Adipocyte (in vitro differentiated cells): ENCODE results near the gene AMBP.

ENCODE experiments used
- DNase-seq: peaks from one replicate; pipeline ENCODE4 v3.0.0-alpha.2; 2015; ENCODE audit warnings: low read depth
- H3K27me3 ChIP-seq: replicated peaks from 2 replicates; pipeline ENCODE4 v1.7.0; 2013; ENCODE audit warnings: mild to moderate bottlenecking, low read length, moderate library complexity; ENCODE audit not compliant: control insufficient read depth, insufficient read depth
- H3K36me3 ChIP-seq: 2 replicates; pipeline ENCODE4 v1.7.0; 2013; ENCODE audit warnings: low read length, mild to moderate bottlenecking, moderate library complexity; ENCODE audit not compliant: control insufficient read depth, insufficient read depth, severe bottlenecking
- H3K4me1 ChIP-seq: 2 replicates; pipeline ENCODE4 v1.7.0; 2013; ENCODE audit warnings: mild to moderate bottlenecking, low read length, moderate library complexity; ENCODE audit not compliant: control insufficient read depth, insufficient read depth
- H3K4me3 ChIP-seq: 2 replicates; pipeline ENCODE4 v1.7.0; 2013; ENCODE audit warnings: mild to moderate bottlenecking, low read length, moderate library complexity
- H3K9ac ChIP-seq: 2 replicates; pipeline ENCODE4 v1.7.0; 2013; ENCODE audit warnings: mild to moderate bottlenecking, low read length, moderate library complexity
- H3K9me3 ChIP-seq: 2 replicates; pipeline ENCODE4 v1.7.0; 2013; ENCODE audit warnings: mild to moderate bottlenecking, low read length, moderate library complexity; ENCODE audit not compliant: control insufficient read depth

AMBP gene

DNA sequence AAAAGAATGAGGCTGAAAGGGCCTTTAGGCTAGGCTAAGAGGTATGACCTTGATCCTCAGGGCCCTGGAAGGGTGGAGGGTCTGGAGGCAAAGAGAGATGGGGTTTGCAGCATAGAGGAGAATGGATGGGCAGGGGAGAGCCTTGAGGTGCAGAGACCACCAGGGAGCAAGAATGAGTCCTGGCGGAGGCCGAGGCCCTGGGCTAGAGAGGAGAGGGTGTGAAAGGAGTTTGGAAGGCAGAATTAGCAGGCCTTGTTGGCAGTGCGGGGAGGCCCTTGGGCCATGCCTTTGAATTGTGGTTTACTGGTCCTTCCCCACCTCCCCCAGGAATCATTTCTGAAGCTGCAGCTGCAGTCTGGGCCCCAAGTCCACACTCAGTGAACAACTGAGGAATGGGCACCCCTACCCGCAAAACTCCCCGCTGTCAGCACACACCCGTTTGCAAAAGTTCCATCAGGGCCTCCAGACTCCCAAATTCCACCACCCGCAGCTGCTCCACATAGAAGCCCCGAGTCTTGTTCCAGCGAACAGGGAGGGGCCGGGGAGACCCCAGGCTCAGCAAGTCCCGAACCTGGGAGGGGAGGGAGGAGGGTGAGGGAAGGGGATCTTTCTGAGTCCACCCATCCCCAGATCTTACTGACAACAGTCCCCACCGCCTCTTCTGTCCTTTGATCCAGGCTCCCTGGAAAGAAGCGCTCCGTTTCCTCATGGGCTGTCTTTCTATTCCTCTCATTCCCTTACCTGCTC lies 18.9 kb upstream of the AMBP start:
- H3K9ac ChIP-seq = no peak overlapping the region
- peaks cover 13% of the 10 kb centered on the region for H3K9me3 ChIP-seq
- no peaks in the 10 kb centered on the region for H3K36me3 ChIP-seq
- DNase-seq = no peak
- no peak overlapping the region for H3K4me3 ChIP-seq
- no peaks in the 10 kb centered on the region for H3K4me1 ChIP-seq
- H3K27me3 ChIP-seq = peaks cover 24% of the 10 kb centered on the region

DNA sequence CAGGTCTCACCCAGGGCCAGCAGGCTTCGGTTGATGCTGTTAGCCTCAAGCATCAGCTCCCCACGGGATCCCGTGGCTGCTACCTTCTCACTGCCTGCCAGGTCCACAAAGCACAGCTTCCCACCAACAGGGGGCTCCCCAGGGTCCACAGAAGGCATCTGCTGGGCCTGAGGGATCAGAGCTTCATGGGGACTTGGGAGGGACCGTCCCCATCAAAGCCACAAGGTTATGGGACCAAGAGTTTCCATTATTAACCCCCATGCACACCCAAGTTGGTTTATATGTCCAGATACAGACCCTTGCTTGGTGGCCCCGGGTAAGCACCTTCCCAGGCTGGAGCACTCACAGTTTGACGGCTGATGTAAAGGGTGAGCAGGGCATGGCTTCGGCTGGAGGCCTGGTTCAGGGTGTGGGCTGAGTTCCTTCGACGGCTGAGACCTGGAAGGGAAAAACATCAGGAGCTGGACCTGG lies 18.0 kb upstream of the AMBP start:
- H3K9ac ChIP-seq = no peak overlapping the region
- peaks cover 4% of the 10 kb centered on the region for H3K9me3 ChIP-seq
- no peaks in the 10 kb centered on the region for H3K4me1 ChIP-seq
- H3K27me3 ChIP-seq = peaks cover 24% of the 10 kb centered on the region
- H3K36me3 ChIP-seq = no peaks in the 10 kb centered on the region
- no peak overlapping the region for H3K4me3 ChIP-seq
- DNase-seq = no peak

DNA sequence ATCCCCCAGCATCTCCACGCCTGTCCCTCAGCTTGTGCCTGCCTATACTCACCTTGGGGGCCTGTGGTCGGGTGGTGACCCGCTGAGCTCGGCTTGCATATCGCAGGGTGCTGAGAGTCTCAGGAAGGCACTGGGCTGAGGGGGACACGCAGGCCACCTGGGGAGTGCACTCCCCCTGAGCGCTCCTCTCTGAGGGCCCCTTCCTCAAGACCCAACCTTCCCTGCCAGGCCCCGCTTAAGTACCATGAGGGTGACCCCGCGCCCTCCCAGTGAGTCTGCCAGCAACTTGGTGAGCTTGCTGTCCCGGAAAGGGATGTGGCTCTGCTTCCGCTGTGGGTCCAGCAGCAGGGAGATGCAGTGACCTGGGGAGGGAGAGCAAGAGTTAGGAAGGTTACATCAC lies 16.9 kb upstream of the AMBP start:
- no peak for DNase-seq

DNA sequence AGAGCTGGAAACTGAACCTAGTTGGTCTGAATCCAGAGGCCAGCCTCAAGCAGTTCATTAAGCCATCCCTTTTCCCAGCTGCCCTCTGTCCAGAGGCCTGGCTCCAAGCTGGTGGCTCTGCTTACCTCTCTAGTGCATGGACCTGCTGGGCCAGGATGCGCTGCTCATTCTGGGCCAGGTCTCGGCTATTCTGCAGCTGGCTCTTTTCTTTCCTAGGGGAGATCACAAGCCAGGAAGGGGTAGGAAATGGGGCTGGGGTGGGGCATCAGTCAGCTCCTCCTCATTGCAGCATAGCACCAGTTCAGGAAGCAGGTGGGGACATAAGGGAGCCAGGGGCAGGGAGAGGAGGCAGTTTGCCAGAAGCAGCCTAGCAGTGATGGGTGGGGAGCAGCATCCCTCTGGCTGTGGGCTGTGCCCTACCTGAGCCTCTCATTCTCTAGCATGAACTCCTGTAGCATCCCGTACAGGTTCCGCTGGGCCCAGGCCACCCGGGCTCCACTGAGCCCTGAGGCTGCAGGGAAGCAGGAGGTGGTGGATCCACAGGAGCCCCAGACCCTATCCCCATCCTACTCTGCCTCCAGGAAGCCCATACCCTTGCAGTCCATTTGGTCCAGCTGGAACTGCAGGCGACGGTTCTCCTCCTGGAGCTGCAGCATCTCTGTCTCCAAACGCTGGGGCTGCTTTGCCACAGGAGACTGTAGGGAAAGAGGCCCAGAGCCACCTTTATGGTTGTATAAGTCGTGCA lies 15.8 kb upstream of the AMBP start:
- no peaks in the 10 kb centered on the region for H3K4me1 ChIP-seq
- no peak for DNase-seq
- H3K9me3 ChIP-seq = no peaks in the 10 kb centered on the region
- H3K27me3 ChIP-seq = peaks cover 35% of the 10 kb centered on the region
- no peak overlapping the region for H3K4me3 ChIP-seq
- H3K9ac ChIP-seq = no peak overlapping the region
- H3K36me3 ChIP-seq = no peaks in the 10 kb centered on the region

More for the DNA sequence above, 16.9 kb upstream of the AMBP start:
- no peak overlapping the region for H3K9ac ChIP-seq
- H3K4me1 ChIP-seq = no peaks in the 10 kb centered on the region
- H3K9me3 ChIP-seq = no peaks in the 10 kb centered on the region
- peaks cover 26% of the 10 kb centered on the region for H3K27me3 ChIP-seq
- no peak overlapping the region for H3K4me3 ChIP-seq
- H3K36me3 ChIP-seq = no peaks in the 10 kb centered on the region

DNA sequence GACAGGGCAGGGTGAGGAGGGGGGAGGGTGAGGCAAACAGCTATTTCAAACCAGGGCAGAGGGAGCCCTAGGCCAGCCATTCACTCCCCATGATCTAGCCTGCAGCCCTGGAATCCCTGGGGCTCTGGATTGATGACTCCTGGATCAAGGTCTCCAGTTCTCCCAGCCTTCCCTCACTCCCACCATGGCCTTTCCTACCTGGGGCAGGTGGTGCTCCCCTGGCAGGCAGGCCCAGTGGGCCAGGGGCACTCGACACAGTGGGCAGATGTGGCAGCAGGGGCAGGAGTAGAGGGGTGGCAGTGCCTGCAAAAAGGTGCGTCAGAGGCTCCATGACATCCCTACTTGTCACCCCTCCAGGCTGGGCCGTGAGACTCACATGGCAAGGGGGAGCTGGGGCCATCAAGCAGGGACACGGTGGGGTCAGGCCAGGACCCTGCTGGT lies 15.0 kb upstream of the AMBP start:
- DNase-seq = no peak
- H3K4me3 ChIP-seq = no peak overlapping the region
- no peaks in the 10 kb centered on the region for H3K36me3 ChIP-seq
- peaks cover 38% of the 10 kb centered on the region for H3K27me3 ChIP-seq
- H3K4me1 ChIP-seq = no peaks in the 10 kb centered on the region
- no peak overlapping the region for H3K9ac ChIP-seq
- no peaks in the 10 kb centered on the region for H3K9me3 ChIP-seq

DNA sequence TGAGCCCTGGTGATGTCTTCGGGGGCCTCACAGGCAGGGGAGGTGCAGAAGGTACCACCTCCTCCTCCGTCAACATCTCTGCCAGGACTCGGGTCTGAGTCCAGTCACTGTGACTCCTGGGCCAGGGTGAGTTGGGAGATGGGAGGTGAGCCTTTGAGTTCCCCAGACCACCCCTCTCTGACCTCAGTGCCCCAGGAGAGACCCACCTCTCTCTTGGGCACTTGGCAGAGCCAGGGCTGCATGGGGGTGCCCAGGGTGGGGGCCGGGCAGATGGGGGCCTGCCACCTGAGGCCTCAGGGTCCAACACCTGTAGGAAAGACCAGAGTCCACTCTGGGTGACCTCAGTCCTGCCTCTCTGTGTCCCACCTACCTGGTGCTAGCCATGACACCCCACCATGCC lies 14.2 kb upstream of the AMBP start:
- DNase-seq = no peak
- Histone ChIP-seq H3K9me3 (no peaks in the 10 kb centered on the region), H3K36me3 (no peaks in the 10 kb centered on the region), H3K4me1 (no peaks in the 10 kb centered on the region), H3K9ac (no peak overlapping the region), H3K4me3 (no peak overlapping the region), H3K27me3 (peaks cover 38% of the 10 kb centered on the region)

DNA sequence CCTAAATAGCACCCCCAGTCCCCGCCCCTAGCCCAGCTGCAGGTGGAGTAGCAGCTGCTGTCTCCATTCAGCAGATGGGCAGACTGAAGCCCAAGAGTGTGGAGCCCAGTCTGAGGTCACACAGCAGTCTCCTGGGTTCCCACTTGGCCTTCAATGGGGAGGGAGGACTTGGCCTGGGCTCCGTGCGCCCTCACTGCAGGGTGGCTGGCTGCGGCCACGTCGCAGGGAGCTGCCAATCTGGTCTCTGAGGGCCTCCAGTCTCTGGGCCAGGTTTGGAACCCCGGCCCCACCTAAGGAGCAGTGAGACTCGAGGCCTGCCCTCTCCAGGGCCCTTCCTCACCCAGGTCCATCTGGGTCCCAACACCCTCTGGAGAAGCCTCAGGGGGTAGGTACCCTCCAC lies 13.6 kb upstream of the AMBP start:
- H3K9me3 ChIP-seq = no peaks in the 10 kb centered on the region
- no peaks in the 10 kb centered on the region for H3K36me3 ChIP-seq
- no peak overlapping the region for H3K9ac ChIP-seq
- H3K4me1 ChIP-seq = no peaks in the 10 kb centered on the region
- no peak for DNase-seq
- H3K27me3 ChIP-seq = peaks cover 40% of the 10 kb centered on the region
- H3K4me3 ChIP-seq = no peak overlapping the region

DNA sequence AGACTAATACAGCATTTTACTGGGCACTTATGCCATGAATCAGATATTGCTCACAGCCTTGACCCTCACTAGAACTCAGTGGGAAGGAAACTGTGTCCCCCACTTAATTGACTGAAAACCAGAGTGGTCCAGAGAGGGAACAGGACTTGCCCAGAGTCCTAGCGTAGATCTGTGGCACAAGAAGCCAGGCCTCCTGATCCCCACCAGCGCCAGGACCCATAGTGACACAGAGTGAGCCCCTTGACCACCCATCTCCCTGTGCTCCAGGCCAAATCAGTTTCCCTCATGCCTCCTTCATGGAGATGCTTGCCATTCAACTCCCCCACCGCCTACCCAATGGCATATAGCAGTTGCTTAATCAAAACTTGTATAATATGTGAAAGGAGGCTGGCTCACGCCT lies 12.7 kb upstream of the AMBP start:
- H3K9me3 ChIP-seq = no peaks in the 10 kb centered on the region
- peaks cover 38% of the 10 kb centered on the region for H3K27me3 ChIP-seq
- no peaks in the 10 kb centered on the region for H3K4me1 ChIP-seq
- H3K4me3 ChIP-seq = no peak overlapping the region
- H3K9ac ChIP-seq = no peak overlapping the region
- H3K36me3 ChIP-seq = no peaks in the 10 kb centered on the region
- no peak for DNase-seq

DNA sequence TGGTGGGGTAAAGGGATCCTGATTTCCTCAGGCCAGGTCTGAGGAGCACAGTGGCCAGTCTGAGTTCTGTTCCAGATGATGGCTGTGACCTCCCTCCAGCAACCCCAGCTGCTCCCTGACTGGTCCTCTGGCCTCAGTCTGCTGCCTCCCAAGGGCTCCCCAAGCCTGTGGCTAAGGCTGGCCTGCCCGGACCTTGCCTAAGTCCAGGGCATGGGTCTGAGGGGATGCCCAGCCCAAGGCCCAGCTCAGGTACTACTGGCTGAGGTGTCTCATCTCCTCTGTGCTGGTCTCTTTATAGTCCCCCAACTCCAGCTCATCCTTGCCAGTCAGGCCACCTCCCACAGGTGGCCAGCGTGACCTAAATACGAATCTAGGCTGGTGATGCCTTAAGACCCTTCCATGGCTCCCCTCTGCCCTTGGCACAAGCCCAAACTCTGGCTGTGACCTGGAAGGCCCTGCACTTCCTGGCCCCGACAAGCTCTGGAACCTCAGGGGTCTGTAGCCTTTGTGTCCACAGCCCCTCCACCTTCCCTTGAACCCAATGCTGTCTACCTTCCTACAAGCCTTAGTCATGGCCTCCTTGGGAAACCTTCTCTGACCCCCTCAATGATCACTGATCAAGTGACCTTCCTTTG lies 11.2 kb upstream of the AMBP start:
- Histone ChIP-seq H3K27me3 (peaks cover 35% of the 10 kb centered on the region), H3K4me3 (no peak overlapping the region), H3K4me1 (peaks cover 8% of the 10 kb centered on the region), H3K9ac (no peak overlapping the region), H3K36me3 (no peaks in the 10 kb centered on the region), H3K9me3 (no peaks in the 10 kb centered on the region)
- no peak for DNase-seq

DNA sequence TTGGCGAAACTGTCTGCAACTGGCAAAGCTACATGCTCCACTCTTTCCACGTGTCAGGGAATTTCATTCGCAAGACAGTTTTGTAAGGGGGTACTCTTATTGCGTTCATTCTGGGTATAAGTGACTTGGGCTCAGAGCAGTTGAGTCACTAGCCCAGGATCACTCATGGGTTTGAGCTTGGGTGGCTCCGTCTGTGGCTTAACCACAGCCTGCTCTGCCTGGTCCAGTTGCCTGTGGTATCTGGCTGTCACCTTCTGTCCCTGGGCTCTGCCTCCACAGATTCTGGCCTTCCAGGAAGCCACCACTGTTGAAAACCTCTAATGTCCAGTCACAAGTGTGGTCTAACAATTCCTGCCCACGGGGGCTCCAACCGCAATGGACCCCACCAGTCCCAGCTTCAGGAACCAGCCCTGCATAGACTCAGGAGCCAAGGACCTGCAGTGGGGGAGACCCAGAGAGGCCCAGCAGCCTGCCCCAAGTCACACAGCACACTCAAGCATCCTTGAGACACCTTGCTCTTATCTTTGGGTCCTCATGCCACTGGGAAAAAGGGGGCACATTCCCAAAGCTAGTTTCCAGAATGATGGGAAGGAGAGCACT lies 10.6 kb upstream of the AMBP start:
- Histone ChIP-seq H3K4me3 (no peak overlapping the region), H3K9ac (no peak overlapping the region), H3K9me3 (no peaks in the 10 kb centered on the region), H3K36me3 (no peaks in the 10 kb centered on the region), H3K27me3 (peaks cover 35% of the 10 kb centered on the region), H3K4me1 (peaks cover 9% of the 10 kb centered on the region)
- DNase-seq = no peak

DNA sequence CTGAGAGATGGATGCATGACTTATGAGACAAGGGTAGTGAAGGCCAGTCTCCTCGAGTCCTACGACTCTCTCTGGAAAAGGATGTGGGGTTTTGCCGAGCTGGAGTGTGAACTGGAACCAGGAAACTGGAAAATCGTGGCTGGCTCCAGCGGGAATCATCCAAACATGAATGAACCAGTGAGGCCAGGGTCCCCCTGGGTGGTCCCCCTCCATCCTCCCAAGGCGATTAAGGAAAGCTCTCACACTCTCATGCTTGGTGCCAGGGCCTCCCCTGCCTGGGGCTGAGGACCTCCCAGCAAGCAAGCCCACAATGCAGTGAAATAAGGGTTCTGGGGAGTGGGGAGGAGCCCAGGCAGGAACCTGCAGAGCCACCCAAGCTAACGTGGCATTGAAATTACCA lies 9.6 kb upstream of the AMBP start:
- H3K9ac ChIP-seq = no peak overlapping the region
- no peaks in the 10 kb centered on the region for H3K9me3 ChIP-seq
- H3K4me3 ChIP-seq = no peak overlapping the region
- H3K4me1 ChIP-seq = peaks cover 10% of the 10 kb centered on the region
- H3K36me3 ChIP-seq = no peaks in the 10 kb centered on the region
- peaks cover 35% of the 10 kb centered on the region for H3K27me3 ChIP-seq
- DNase-seq = no peak
